Measurements from ENCODE around the gene CEP350. TPM values are rescaled to one million over a fixed set of nuclear protein-coding genes. Genes with fewer than 3 reads are reported as not detected.

Gene CEP350
- total RNA-seq, 2 donors from 2014 or later, result 43.3 to 67.4 TPM

GRCh38 chr1:180053594-180054567 is 99.3 kb downstream of the CEP350 start:
- intact Hi-C loops (cut with DNase I), result no loop called here
- no peaks in the 10 kb centered on the region for H3K9me3 ChIP-seq
- DNase-seq (ENCODE audit: low spot score), result no peak
- H3K27ac ChIP-seq, result no peak overlapping the region
- H3K27me3 ChIP-seq (replicated peaks; ENCODE audit: insufficient read depth), result no peaks in the 10 kb centered on the region
- WGBS, result 90% methylated on average over 10 of the region's 10 CpGs
- H3K4me3 ChIP-seq, result no peak overlapping the region
- H3K36me3 ChIP-seq, result no peaks in the 10 kb centered on the region
- TF ChIP-seq, protein P1, sequence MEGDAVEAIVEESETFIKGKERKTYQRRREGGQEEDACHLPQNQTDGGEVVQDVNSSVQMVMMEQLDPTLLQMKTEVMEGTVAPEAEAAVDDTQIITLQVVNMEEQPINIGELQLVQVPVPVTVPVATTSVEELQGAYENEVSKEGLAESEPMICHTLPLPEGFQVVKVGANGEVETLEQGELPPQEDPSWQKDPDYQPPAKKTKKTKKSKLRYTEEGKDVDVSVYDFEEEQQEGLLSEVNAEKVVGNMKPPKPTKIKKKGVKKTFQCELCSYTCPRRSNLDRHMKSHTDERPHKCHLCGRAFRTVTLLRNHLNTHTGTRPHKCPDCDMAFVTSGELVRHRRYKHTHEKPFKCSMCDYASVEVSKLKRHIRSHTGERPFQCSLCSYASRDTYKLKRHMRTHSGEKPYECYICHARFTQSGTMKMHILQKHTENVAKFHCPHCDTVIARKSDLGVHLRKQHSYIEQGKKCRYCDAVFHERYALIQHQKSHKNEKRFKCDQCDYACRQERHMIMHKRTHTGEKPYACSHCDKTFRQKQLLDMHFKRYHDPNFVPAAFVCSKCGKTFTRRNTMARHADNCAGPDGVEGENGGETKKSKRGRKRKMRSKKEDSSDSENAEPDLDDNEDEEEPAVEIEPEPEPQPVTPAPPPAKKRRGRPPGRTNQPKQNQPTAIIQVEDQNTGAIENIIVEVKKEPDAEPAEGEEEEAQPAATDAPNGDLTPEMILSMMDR (IDR thresholded peaks at IDR 0.05), result no peak
- TF ChIP-seq POLR2A (IDR thresholded peaks at IDR 0.05) (no peak), POLR2AphosphoS5 (IDR thresholded peaks at IDR 0.05) (no peak)
- H3K4me1 ChIP-seq (replicated peaks), result no peaks in the 10 kb centered on the region

DNA sequence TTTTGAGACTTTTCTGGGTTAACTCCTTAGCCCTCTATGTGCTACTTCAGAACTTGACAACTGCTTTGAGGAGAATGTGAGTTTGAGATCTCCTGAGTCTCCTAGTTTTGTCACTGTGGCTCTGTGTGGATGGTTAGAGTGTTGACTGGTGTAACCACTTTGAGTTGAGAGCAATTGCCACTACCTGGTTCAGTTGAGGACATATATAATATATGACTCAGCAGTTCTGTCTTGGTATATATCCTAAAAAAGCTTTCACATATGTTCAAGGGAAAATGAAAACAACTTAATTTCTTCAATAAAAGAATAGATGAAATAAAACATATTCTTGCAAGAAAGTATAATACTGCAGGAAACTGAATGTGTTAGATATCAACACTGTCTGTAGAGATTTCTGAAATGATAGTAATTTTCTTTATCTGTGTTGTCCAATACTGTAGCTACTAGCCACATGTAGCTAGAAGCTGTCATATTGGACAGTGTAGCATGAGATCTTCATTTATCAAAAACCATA is 103.3 kb downstream of the CEP350 start:
- no peak overlapping the region for H3K27ac ChIP-seq
- no peaks in the 10 kb centered on the region for H3K4me1 ChIP-seq (replicated peaks)
- no peaks in the 10 kb centered on the region for H3K27me3 ChIP-seq (replicated peaks; ENCODE audit: insufficient read depth)
- TF ChIP-seq, protein P1 (IDR thresholded peaks at IDR 0.05), result no peak
- no peak for TF ChIP-seq POLR2A (IDR thresholded peaks at IDR 0.05)
- no peak for TF ChIP-seq POLR2AphosphoS5 (IDR thresholded peaks at IDR 0.05)
- no peaks in the 10 kb centered on the region for H3K36me3 ChIP-seq
- intact Hi-C loops (cut with DNase I), result no loop called here
- no peak for DNase-seq (ENCODE audit: low spot score)
- H3K4me3 ChIP-seq, result no peak overlapping the region
- no peaks in the 10 kb centered on the region for H3K9me3 ChIP-seq

- intact Hi-C loops (cut with DNase I), result no loop called here
- Histone ChIP-seq H3K27me3 (replicated peaks; ENCODE audit: insufficient read depth) (no peaks in the 10 kb centered on the region), H3K27ac (no peak overlapping the region), H3K36me3 (no peaks in the 10 kb centered on the region), H3K9me3 (no peaks in the 10 kb centered on the region), H3K4me3 (no peak overlapping the region), H3K4me1 (replicated peaks) (no peaks in the 10 kb centered on the region)
- no peak for TF ChIP-seq POLR2A (IDR thresholded peaks at IDR 0.05)
- no peak for TF ChIP-seq POLR2AphosphoS5 (IDR thresholded peaks at IDR 0.05)
- TF ChIP-seq, protein P1 (IDR thresholded peaks at IDR 0.05), result no peak
- DNase-seq (ENCODE audit: low spot score), result no peak
- 90% methylated on average over 1 of the region's 1 CpG for WGBS
Measured at GRCh38 chr1:180061019-180061418, 106.4 kb downstream of the CEP350 start.

DNA sequence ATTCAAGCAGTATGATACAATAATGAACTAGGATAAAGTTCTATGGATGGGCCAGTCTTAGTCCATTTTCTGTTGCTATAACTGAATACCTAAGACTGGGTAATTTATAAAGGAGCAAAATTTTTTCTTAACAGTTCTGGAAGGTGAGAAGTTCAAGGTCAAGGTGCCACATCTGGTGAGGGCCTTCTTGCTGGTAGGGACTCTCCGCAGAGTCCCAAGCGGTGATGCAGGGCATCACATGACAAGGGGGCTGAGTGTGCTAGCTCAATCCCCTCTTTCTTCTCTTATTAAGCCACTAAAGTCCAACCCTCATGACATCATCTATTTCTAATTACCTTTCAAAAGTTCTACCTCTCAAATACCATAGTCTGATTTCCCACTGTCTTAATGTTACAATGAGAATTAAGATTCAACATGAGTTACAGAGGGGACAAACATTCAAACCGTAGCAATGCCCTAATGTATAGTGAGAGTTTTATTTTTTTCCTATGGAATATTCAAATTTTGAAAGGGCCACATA is 107.9 kb downstream of the CEP350 start:
- Histone ChIP-seq H3K27ac (no peak overlapping the region), H3K9me3 (no peaks in the 10 kb centered on the region), H3K27me3 (replicated peaks; ENCODE audit: insufficient read depth) (no peaks in the 10 kb centered on the region), H3K36me3 (no peaks in the 10 kb centered on the region), H3K4me1 (replicated peaks) (no peaks in the 10 kb centered on the region), H3K4me3 (no peak overlapping the region)
- TF ChIP-seq POLR2A (IDR thresholded peaks at IDR 0.05) (no peak), POLR2AphosphoS5 (IDR thresholded peaks at IDR 0.05) (no peak)
- TF ChIP-seq, protein P1 (IDR thresholded peaks at IDR 0.05), result no peak
- no peak for DNase-seq (ENCODE audit: low spot score)
- WGBS, result 96% methylated on average over 3 of the region's 3 CpGs
- intact Hi-C loops (cut with DNase I), result no loop called here
